Measurements from ENCODE around the gene PPP2R3B.

Gene PPP2R3B

GRCh38 chrX:323721-324628 lies 62.7 kb downstream of the PPP2R3B start:
- ChIA-PET CTCF (no interaction called here), POLR2A (no interaction called here)
- TF ChIP-seq PKNOX1 (IDR thresholded peaks at IDR 0.05) (no peak), HDGF (IDR thresholded peaks at IDR 0.05; ENCODE audit: borderline replicate concordance) (no peak), ELF4 (IDR thresholded peaks at IDR 0.05) (no peak)
- peak; percentile 28 for DNase-seq (ENCODE audit: extremely low spot score)

GRCh38 chrX:320126-320783 lies 66.5 kb downstream of the PPP2R3B start:
- POLR2A ChIA-PET, result no interaction called here
- DNase-seq (ENCODE audit: extremely low spot score), result no peak
- CTCF ChIA-PET, result no interaction called here
- TF ChIP-seq PKNOX1 (IDR thresholded peaks at IDR 0.05) (0 out of 2 replicates have a peak, but pooled peaks have one; percentile 4), FOXA1 (IDR thresholded peaks at IDR 0.05) (no peak)

GRCh38 chrX:319579-320125 lies 67.1 kb downstream of the PPP2R3B start:
- DNase-seq (ENCODE audit: extremely low spot score), result no peak
- ChIA-PET POLR2A (no interaction called here), CTCF (no interaction called here)
- TF ChIP-seq BHLHE40 (IDR thresholded peaks at IDR 0.05; ENCODE audit: borderline replicate concordance) (no peak), HDGF (IDR thresholded peaks at IDR 0.05; ENCODE audit: borderline replicate concordance) (no peak), ELF4 (IDR thresholded peaks at IDR 0.05) (no peak), PKNOX1 (IDR thresholded peaks at IDR 0.05) (no peak), FOXM1 (IDR thresholded peaks at IDR 0.05; ENCODE audit: borderline replicate concordance) (no peak), SP1 (IDR thresholded peaks at IDR 0.05) (no peak), TARDBP (IDR thresholded peaks at IDR 0.05) (no peak), FOXK2 (IDR thresholded peaks at IDR 0.05) (no peak), ARNT (IDR thresholded peaks at IDR 0.05) (no peak), NFRKB (IDR thresholded peaks at IDR 0.05) (no peak), SUZ12 (IDR thresholded peaks at IDR 0.05) (no peak), LEF1 (IDR thresholded peaks at IDR 0.05; ENCODE audit: borderline replicate concordance) (no peak), FOXA1 (IDR thresholded peaks at IDR 0.05) (no peak), CTBP1 (IDR thresholded peaks at IDR 0.05; ENCODE audit: borderline replicate concordance) (no peak), L3MBTL2 (conservative IDR thresholded peaks at IDR 0.05) (no peak), ZNF384 (IDR thresholded peaks at IDR 0.05) (no peak)

GRCh38 chrX:318739-319578 lies 67.7 kb downstream of the PPP2R3B start, which contains the start of gene GTPBP6:
Gene GTPBP6 (minus strand): TSS chrX:318796. CDS start chrX:318787, 9 bp downstream.
- ChIA-PET CTCF (no interaction called here), POLR2A (no interaction called here)
- TF ChIP-seq ZNF384 (IDR thresholded peaks at IDR 0.05) (no peak), LEF1 (IDR thresholded peaks at IDR 0.05; ENCODE audit: borderline replicate concordance) (0 out of 2 replicates have a peak, but pooled peaks have one; percentile 11), SP1 (IDR thresholded peaks at IDR 0.05) (no peak), FOXM1 (IDR thresholded peaks at IDR 0.05; ENCODE audit: borderline replicate concordance) (no peak), PKNOX1 (IDR thresholded peaks at IDR 0.05) (peak; percentile 100)
- peak; percentile 94 for DNase-seq (ENCODE audit: extremely low spot score)

GRCh38 chrX:318068-318738 lies 68.5 kb downstream of the PPP2R3B start:
- ChIA-PET POLR2A (no interaction called here), CTCF (no interaction called here)
- TF ChIP-seq L3MBTL2 (conservative IDR thresholded peaks at IDR 0.05) (peak; percentile 49), ELF4 (IDR thresholded peaks at IDR 0.05) (no peak), ZNF384 (IDR thresholded peaks at IDR 0.05) (no peak), FOXM1 (IDR thresholded peaks at IDR 0.05; ENCODE audit: borderline replicate concordance) (peak; percentile 80; the same call in 1 of the 2 replicates), FOXK2 (IDR thresholded peaks at IDR 0.05) (no peak), ARNT (IDR thresholded peaks at IDR 0.05) (peak; percentile 79), NFRKB (IDR thresholded peaks at IDR 0.05) (no peak), SP1 (IDR thresholded peaks at IDR 0.05) (no peak; the same call in 1 of the 2 replicates), CTBP1 (IDR thresholded peaks at IDR 0.05; ENCODE audit: borderline replicate concordance) (no peak), BHLHE40 (IDR thresholded peaks at IDR 0.05; ENCODE audit: borderline replicate concordance) (no peak), FOXA1 (IDR thresholded peaks at IDR 0.05) (no peak), TARDBP (IDR thresholded peaks at IDR 0.05) (no peak), HDGF (IDR thresholded peaks at IDR 0.05; ENCODE audit: borderline replicate concordance) (no peak), PKNOX1 (IDR thresholded peaks at IDR 0.05) (no peak), LEF1 (IDR thresholded peaks at IDR 0.05; ENCODE audit: borderline replicate concordance) (no peak), SUZ12 (IDR thresholded peaks at IDR 0.05) (no peak)
- DNase-seq (ENCODE audit: extremely low spot score), result peak; percentile 89
